Inferior parietal cortex (tissue), 1 donor: Measurements from ENCODE around the gene MMP23B.
"Not testable (repeated sequence)": the region's sequence is repeated elsewhere in the genome, so short reads cannot be mapped to it uniquely, and the experiment has no call there.

Experiments used
- DNase-seq: peaks from one replicate; pipeline ENCODE4 v3.0.0-alpha.2; 2016; ENCODE audit errors: extremely low spot score

The MMP23B gene

GRCh38 chr1:1630965-1631781 lies 800 bp upstream of the MMP23B start:
- DNase-seq: no peak

GRCh38 chr1:1633409-1633808 lies 1.4 kb downstream of the MMP23B start:
- not testable (repeated sequence) for DNase-seq

GRCh38 chr1:1634613-1635012 lies 2.6 kb downstream of the MMP23B start:
- not testable (repeated sequence) for DNase-seq

GRCh38 chr1:1636621-1637478 lies 4.9 kb downstream of the MMP23B start:
- not testable (repeated sequence) for DNase-seq

- not testable (repeated sequence) for DNase-seq
These were observed 5.5 kb downstream of the MMP23B start for GRCh38 chr1:1637479-1637875.

- not testable (repeated sequence) for DNase-seq
These were observed 6.6 kb downstream of the MMP23B start for GRCh38 chr1:1638528-1638927.

- DNase-seq: not testable (repeated sequence)
These were observed 7.4 kb downstream of the MMP23B start for GRCh38 chr1:1639368-1639767.

GRCh38 chr1:1640081-1640480 lies 8.1 kb downstream of the MMP23B start:
- DNase-seq: not testable (repeated sequence)

GRCh38 chr1:1640711-1641461 lies 8.9 kb downstream of the MMP23B start:
- not testable (repeated sequence) for DNase-seq

- DNase-seq: not testable (repeated sequence)
These were observed 14.4 kb downstream of the MMP23B start for GRCh38 chr1:1646326-1646725.

GRCh38 chr1:1647567-1648241 lies 15.7 kb downstream of the MMP23B start:
- not testable (repeated sequence) for DNase-seq

GRCh38 chr1:1648265-1648664 lies 16.3 kb downstream of the MMP23B start:
- DNase-seq: not testable (repeated sequence)

- DNase-seq: peak; percentile 93
These were observed 26.9 kb downstream of the MMP23B start, which contains the start of gene CDK11B for GRCh38 chr1:1658583-1659549. Gene CDK11B, minus strand, starts transcription at chr1:1659004. Its CDS starts 1,519 bp downstream, at chr1:1657485.

GRCh38 chr1:1662392-1662791 lies 30.4 kb downstream of the MMP23B start:
- not testable (repeated sequence) for DNase-seq

GRCh38 chr1:1662830-1663560 lies 31.0 kb downstream of the MMP23B start:
- DNase-seq: not testable (repeated sequence)

- not testable (repeated sequence) for DNase-seq
These were observed 32.3 kb downstream of the MMP23B start for GRCh38 chr1:1664318-1664717.

GRCh38 chr1:1664941-1665814 lies 33.2 kb downstream of the MMP23B start:
- DNase-seq: no peak

GRCh38 chr1:1665815-1666251 lies 33.9 kb downstream of the MMP23B start:
- no peak for DNase-seq
